RPMI8226 (cell line): ENCODE data around the gene OR4D9.
"Not testable (repeated sequence)": the region's sequence is repeated elsewhere in the genome, so short reads cannot be mapped to it uniquely, and the experiment has no call there.

Experiments
- DNase-seq: peaks from one replicate; pipeline ENCODE4 v3.0.0-alpha.2; 2015

The OR4D9 gene

DNA sequence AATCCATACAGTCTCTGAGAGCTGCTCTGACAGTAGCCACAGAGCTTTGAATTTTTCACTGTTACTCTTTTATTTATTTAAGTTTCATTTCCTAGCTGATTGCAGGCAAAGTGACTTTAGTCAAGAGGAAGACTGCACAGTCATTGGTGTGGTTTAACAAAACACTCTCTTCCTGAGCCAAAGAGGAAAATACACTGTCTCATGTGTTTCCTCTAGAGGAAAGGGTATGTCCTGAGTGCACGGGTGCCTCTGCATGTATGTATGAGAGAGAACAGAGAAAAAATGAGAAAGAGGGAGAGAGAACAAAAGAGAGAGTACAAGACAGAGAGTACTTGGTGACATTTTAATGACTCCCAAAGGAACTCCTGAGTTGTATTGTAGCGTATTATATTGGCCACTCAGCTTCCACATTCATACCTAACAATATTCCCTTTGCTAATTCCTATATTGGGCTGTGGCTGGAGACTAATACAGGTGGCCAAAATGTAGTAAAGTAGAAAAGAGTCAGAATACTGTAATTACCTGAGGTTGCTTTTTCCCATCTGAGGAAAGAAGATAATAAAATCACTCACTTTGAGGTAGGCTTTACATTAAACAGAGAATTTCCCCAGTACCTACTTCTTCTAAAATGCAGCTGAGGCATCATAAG lies at the start of gene OR4D9:
Gene OR4D9, plus strand, starts transcription at position 599 of the 649 bp plus-strand sequence. CDS start 3,374 bp downstream, outside the sequence.
- DNase-seq, result no peak

DNA sequence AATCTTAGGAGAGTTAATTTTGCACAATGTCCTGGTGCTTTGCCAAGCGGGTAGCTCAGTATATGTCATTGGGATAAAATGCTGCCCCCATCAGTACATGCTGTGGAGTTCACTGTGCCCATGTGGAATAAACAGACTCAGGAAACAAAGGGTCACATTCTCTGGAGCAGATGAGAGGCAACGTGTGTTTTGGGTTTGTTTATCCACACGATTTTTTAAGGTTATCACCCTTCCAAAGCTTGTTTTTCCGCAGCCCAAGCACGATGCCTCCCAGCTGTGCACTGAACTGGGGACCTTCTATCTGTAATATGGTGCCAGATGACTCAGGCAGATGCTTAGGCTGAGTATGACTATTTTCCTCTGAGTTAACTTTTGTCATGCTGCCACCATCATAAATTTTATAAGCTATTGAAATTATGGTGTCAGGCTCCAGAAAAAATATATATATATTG lies 48.1 kb upstream of the OR4D9 start:
- no peak for DNase-seq

- no peak for DNase-seq
These were observed 38.3 kb upstream of the OR4D9 start, which contains the start of gene OR4D10 for GRCh38 chr11:59473015-59473414. OR4D10 (plus strand) TSS chr11:59473315; CDS start chr11:59477430, 4,115 bp downstream.

- DNase-seq, result no peak
These were observed 36.2 kb upstream of the OR4D9 start for GRCh38 chr11:59475176-59475575.

- no peak for DNase-seq
These were observed 31.4 kb upstream of the OR4D9 start for GRCh38 chr11:59479906-59480305.

DNA sequence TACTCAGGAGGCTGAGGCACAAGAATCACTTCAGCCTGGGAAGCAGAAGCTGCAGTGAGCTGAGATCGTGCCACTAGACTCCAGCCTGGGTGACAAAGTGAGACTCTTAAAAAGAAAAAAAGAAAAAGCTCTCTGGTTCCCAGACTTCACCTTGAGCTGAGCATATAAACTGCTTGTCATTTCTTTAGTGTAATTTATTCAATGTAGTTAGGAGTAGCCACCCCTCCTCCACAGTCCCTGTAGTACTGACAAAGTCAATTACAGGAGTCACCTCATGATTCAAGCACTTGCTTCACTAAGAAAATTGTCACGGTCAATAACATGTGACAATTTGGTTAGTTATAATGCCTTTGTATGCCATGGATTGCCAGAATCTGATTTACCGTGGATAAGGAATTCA lies 31.0 kb upstream of the OR4D9 start:
- DNase-seq, result no peak

DNA sequence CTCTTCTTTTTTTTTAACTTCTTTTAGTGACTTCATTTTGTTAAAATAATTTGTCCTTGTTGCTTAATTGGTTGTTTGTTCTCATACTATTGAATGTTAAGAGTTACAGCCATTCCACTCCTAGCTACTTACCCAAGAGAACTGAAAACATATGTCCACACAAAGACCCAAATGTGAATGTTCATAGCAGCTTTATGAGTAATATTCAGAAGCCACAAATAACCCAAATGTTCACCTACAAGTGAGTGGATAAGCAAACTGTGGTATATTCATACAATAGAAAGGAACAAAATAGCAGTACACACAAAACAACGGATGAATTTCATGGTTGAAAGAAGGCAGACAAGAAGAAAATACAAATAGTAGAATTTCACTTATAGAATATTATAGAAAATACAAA lies 9.4 kb upstream of the OR4D9 start:
- DNase-seq, result no peak

- DNase-seq, result no peak
These were observed 8.1 kb upstream of the OR4D9 start, which contains the start of gene OR4D11 for GRCh38 chr11:59503276-59503675. OR4D11 (plus strand) TSS chr11:59503576; CDS start chr11:59503576, 0 bp downstream.

- DNase-seq, result no peak
These were observed 336 bp downstream of the OR4D9 start for GRCh38 chr11:59511675-59512074.

DNA sequence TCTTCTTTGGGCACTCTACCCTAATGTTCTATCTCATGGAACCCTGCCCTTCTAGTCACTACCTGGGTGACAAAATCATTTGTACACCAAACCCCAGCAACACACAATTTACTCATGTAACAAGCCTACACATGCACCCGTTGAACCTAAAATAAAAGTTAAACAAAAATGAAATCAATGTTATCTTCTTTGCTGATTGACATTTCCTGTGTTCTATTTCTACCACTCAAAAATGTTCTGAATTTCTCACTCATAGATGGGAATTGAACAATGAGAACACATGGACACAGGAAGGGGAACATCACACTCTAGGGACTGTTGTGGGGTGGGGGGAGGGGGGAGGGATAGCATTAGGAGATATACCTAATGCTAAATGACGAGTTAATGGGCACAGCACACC lies 8.8 kb downstream of the OR4D9 start:
- DNase-seq, result not testable (repeated sequence)

GRCh38 chr11:59520741-59521140 lies 9.4 kb downstream of the OR4D9 start:
- DNase-seq, result no peak

- DNase-seq, result peak; percentile 7
These were observed 12.2 kb downstream of the OR4D9 start for GRCh38 chr11:59523541-59523940.

GRCh38 chr11:59528711-59529110 lies 17.4 kb downstream of the OR4D9 start:
- no peak for DNase-seq

DNA sequence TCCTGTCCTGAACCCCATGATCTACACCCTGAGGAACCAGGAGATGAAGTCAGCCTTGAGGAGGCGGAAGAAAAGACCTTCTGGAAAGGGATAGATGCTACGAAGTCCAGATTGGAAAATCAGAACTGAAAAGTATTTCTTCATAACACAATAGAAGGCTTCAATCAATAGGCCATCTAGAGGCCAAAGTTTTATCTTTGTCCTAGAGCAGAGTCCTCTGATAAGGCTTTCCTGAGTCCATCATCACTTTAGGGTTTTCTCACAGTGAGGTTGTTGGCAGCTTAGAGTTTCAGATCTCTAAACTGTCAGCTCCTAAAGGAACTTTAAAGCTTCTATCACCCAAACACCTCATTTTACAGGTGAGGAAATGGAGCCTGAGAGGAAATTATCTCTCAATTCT lies 21.3 kb downstream of the OR4D9 start:
- DNase-seq, result no peak

DNA sequence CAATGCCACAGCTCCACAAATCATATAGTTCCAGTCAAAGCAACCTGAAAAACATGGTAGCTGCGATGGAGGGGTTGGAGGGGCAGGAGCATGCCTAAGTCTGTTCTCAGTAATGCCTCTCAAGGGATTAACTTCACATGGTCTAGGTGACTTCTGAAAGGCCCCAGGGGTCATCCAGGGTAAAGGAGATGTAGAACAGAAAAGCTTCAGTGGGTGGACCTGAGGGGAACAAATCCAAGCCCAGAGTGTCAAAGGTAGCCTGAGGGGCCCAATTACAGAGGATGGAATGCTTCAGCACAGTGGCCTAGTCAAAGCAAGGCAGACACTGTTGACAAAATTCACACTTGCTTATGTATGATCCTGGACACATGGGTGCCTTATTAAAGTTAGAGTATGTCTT lies 23.3 kb downstream of the OR4D9 start:
- no peak for DNase-seq

GRCh38 chr11:59542142-59542810 lies 30.9 kb downstream of the OR4D9 start:
- no peak for DNase-seq

DNA sequence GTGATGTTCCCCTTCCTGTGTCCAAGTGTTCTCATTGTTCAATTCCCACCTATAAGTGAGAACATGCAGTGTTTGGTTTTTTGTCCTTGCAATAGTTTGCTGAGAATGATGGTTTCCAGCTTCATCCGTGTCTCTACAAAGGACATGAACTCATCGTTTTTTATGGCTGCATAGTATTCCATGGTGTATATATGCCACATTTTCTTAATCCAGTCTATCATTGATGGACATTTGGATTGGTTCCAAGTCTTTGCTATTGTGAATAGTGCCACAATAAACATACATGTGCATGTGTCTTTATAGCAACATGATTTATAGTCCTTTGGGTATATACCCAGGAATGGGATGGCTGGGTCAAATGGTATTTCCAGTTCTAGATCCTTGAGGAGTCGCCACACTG lies 32.4 kb downstream of the OR4D9 start:
- not testable (repeated sequence) for DNase-seq

DNA sequence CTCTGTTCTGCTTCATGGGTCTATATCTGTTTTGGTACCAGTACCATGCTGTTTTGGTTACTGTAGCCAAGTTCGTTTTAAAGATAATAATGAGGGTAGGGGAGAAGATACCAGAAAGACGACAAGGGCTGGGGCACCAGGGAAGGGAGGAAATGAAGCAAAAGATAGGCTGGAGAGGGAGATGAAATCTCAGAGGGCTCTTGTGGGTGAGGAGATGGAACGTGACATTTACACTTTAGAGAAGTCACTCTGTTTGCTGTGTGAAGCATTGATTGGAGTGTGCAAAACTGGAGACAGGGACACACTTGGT lies 33.5 kb downstream of the OR4D9 start:
- no peak for DNase-seq

DNA sequence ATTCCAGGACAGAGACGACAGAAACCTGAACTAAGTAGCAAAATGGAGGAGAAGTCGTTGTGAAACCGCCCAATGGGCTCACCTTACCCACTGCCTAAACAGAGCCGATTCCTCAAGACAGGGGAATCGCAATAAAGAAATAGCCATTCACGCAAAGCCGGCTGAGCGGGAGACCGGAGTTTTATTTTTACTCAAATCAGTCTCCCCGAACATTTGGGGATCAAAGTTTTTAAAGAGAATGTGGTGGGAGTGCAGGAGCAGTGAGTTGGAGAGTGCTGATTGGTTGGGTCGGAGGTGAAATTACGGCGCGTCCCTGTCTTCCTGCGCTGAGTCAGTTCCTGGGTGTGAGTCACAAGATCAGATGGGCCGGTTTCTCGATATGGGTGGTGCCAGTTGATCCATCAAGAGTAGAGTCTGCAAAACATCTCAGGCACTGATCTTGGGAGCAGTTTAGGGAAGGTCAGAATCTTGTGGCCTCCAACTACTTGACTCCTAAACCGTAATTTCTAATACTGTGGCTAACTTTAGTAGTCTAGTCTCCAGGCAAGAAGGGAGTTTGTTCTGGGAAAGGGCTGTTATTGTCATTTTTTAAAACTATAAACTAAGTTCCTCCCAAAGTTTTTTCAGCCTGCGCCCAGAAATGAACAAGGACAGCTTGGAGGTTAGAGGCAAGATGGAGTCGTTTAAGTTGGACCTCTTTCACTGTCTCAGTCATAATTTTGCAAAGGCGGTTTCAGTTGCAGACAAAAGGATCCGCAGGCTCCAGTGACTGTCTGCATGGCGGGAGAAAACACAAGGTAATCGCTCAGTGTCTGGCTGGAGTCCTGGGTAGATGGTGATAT lies 34.1 kb downstream of the OR4D9 start:
- DNase-seq, result no peak

DNA sequence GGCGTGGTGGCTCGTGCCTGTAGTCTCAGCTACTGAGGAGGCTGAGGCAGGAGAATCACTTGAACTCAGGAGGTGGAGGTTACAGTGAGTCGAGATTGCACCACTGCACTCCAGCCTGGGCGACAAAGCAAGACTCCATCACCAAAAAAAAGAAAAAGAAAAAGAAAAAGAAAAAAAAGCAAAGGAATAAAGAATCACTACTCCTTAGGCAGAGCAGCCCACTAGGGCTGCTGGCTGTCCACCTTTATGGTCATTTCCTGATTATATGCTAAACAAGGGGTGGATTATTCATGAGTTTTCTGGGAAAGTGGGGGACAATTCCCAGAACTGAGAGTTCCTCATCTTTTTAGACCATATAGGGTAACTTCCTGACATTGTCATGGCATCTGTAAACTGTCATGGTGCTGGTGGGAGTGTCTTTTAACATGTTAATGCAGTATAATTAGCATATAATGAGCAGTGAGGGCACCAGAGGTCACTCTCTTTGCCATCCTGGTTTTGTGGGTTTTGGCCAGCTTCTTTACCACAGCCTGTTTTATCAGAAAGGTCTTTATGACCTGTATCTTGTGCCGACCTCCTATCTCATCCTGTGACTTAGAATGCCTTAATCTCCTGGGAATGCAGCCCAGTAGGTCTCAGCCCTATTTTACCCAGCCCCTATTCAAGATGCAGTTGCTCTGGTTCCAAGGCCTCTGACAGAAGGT lies 36.4 kb downstream of the OR4D9 start:
- DNase-seq, result not testable (repeated sequence)

GRCh38 chr11:59548309-59548656 lies 36.9 kb downstream of the OR4D9 start:
- no peak for DNase-seq

DNA sequence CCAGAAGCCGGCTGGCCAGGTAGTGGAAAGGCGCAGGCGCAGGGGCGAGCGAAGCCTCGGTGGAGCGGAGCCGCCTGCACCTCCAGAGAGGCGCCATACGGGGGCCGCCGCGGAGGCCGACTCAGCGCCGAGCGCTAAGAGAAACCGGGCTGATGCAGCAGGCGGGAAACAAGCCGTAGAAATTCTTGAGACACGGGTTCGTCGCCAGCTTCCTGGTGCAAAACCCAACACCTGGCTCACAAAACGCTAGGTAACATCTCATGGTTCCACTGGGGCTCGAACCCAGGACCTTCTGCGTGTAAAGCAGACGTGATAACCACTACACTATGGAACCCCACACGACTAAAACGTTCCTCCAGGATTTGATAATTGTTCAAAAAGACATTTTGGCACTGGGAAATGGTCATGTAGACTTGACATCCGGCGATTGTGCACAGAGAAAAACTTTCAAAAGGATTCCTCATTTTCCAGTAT lies 39.1 kb downstream of the OR4D9 start:
- DNase-seq, result peak; percentile 96
